GM23338 (cell line): ENCODE data around the gene C22orf15. TPM values are rescaled to one million over a fixed set of nuclear protein-coding genes. Genes with fewer than 3 reads are reported as not detected.

Source experiments
- ATAC-seq: fragments of 200-7000 bp; cut with Tn5 transposase; 3 replicates; pipeline ENCODE4 v1.9.1; 2020
- DNase-seq: peaks from one replicate; pipeline ENCODE4 v3.0.0-alpha.2; 2015; ENCODE audit warnings: low spot score
- H2AFZ ChIP-seq: fragments of 200-600 bp; sonication (generic); 2 replicates; pipeline ENCODE4 v1.8.0; 2016; ENCODE audit warnings: antibody characterized with exemption, mild to moderate bottlenecking, moderate library complexity
- H3F3A ChIP-seq: fragments of 200-600 bp; sonication (generic); replicated peaks from 2 replicates; pipeline ENCODE4 v1.8.0; 2017; ENCODE audit warnings: antibody characterized with exemption, mixed run types, low read depth
- H3K27ac ChIP-seq: fragments of 200-600 bp; sonication (generic); 2 replicates; pipeline ENCODE4 v1.6.1; 2016; ENCODE audit warnings: low read depth
- H3K27me3 ChIP-seq: fragments of 200-600 bp; sonication (generic); 2 replicates; pipeline ENCODE4 v1.8.0; 2016; ENCODE audit warnings: mild to moderate bottlenecking, mixed run types, moderate library complexity; ENCODE audit not compliant: insufficient read depth
- H3K36me3 ChIP-seq: fragments of 200-600 bp; sonication (generic); 2 replicates; pipeline ENCODE4 v1.8.0; 2016; ENCODE audit warnings: mild to moderate bottlenecking; ENCODE audit not compliant: insufficient read depth
- H3K4me1 ChIP-seq: fragments of 200-600 bp; sonication (generic); 2 replicates; pipeline ENCODE4 v1.8.0; 2016; ENCODE audit warnings: mild to moderate bottlenecking, moderate library complexity; ENCODE audit not compliant: insufficient read depth
- H3K4me2 ChIP-seq: fragments of 200-600 bp; sonication (generic); 2 replicates; pipeline ENCODE4 v1.7.1; 2017; ENCODE audit warnings: mixed run types
- H3K4me3 ChIP-seq: fragments of 200-600 bp; sonication (generic); 2 replicates; pipeline ENCODE4 v1.6.1; 2016; ENCODE audit warnings: mixed run types
- H3K79me2 ChIP-seq: fragments of 200-600 bp; sonication (generic); replicated peaks from 2 replicates; pipeline ENCODE4 v1.8.0; 2017; ENCODE audit warnings: mild to moderate bottlenecking; ENCODE audit not compliant: insufficient read depth
- H3K9me2 ChIP-seq: fragments of 200-600 bp; sonication (generic); 2 replicates; pipeline ENCODE4 v1.8.0; 2017; ENCODE audit not compliant: insufficient read depth
- H4K20me1 ChIP-seq: fragments of 200-600 bp; sonication (generic); replicated peaks from 2 replicates; pipeline ENCODE4 v1.8.0; 2017; ENCODE audit warnings: mild to moderate bottlenecking; ENCODE audit not compliant: insufficient read depth
- H3K27ac Mint-ChIP-seq: 2 replicates; pipeline ENCODE4 v1.8.0; 2020; ENCODE audit warnings: inconsistent platforms, mild to moderate bottlenecking, moderate library complexity, mixed read lengths
- H3K27me3 Mint-ChIP-seq: 3 replicates; pipeline ENCODE4 v1.8.0; 2022; ENCODE audit warnings: low read depth, mild to moderate bottlenecking, moderate library complexity, mixed read lengths, inconsistent platforms; ENCODE audit not compliant: insufficient read depth, poor library complexity
- H3K36me3 Mint-ChIP-seq: 3 replicates; pipeline ENCODE4 v1.8.0; 2021; ENCODE audit warnings: low read depth, mild to moderate bottlenecking, inconsistent platforms, moderate library complexity, mixed read lengths
- H3K4me1 Mint-ChIP-seq: 3 replicates; pipeline ENCODE4 v1.8.0; 2020; ENCODE audit warnings: mild to moderate bottlenecking, inconsistent platforms, mixed read lengths
- H3K4me3 Mint-ChIP-seq: 3 replicates; pipeline ENCODE4 v1.8.0; 2021; ENCODE audit warnings: moderate library complexity, mild to moderate bottlenecking, inconsistent platforms, mixed read lengths
- H3K9me3 Mint-ChIP-seq: 3 replicates; pipeline ENCODE4 v1.8.0; 2020; ENCODE audit warnings: moderate library complexity, mild to moderate bottlenecking, inconsistent platforms, mixed read lengths
- CREB1 ChIP-seq: fragments of 250-450 bp; sonication (Bioruptor Pico); IDR thresholded peaks from 2 replicates; pipeline ENCODE4 v1.5.0; 2020; ENCODE audit warnings: low read depth, mild to moderate bottlenecking, moderate library complexity
- CTCF ChIP-seq, 2 experiments: fragments of 200-600 bp in 1 of 2; sonication (generic) in 1 of 2; conservative IDR thresholded peaks; 2 replicates each; pipeline versions ENCODE4 v1.5.1 to v1.6.1; 2016 to 2017; ENCODE audit warnings: antibody characterized with exemption in 2 of 2, low read depth in 2 of 2, mild to moderate bottlenecking in 2 of 2, moderate library complexity in 1 of 2
- ETS1 ChIP-seq: IDR thresholded peaks from 2 replicates; pipeline ENCODE4 v1.6.1; 2016; ENCODE audit warnings: antibody characterized with exemption
- EZH2 ChIP-seq: fragments of 200-600 bp; sonication (generic); IDR thresholded peaks from one replicate; pipeline ENCODE4 v1.8.0; 2017; ENCODE audit warnings: antibody characterized with exemption, mild to moderate bottlenecking, low read depth; ENCODE audit not compliant: unreplicated experiment
- EZH2phosphoT487 ChIP-seq: fragments of 200-600 bp; sonication (generic); IDR thresholded peaks from one replicate; pipeline ENCODE4 v1.8.1; 2018; ENCODE audit warnings: antibody characterized with exemption; ENCODE audit not compliant: unreplicated experiment
- JUNB ChIP-seq: IDR thresholded peaks from one replicate; pipeline ENCODE4 v1.6.1; 2016; ENCODE audit warnings: antibody characterized with exemption; ENCODE audit not compliant: unreplicated experiment
- POLR2AphosphoS5 ChIP-seq: IDR thresholded peaks from 2 replicates; pipeline ENCODE4 v1.6.1; 2016; ENCODE audit warnings: antibody characterized with exemption, low read depth
- REST ChIP-seq: IDR thresholded peaks from one replicate; pipeline ENCODE4 v1.6.1; 2018; ENCODE audit warnings: antibody characterized with exemption; ENCODE audit not compliant: unreplicated experiment
- STAT1 ChIP-seq: IDR thresholded peaks from one replicate; pipeline ENCODE4 v1.6.1; 2016; ENCODE audit warnings: antibody characterized with exemption; ENCODE audit not compliant: unreplicated experiment
- ZNF114 ChIP-seq: fragments of 250-450 bp; sonication (Bioruptor Pico); IDR thresholded peaks from 2 replicates; pipeline ENCODE4 v1.5.0; 2020; ENCODE audit warnings: mild to moderate bottlenecking, moderate library complexity
- ZNF462 ChIP-seq: fragments of 250-450 bp; sonication (Bioruptor Pico); IDR thresholded peaks from 2 replicates; pipeline ENCODE4 v1.5.0; 2020; ENCODE audit warnings: mild to moderate bottlenecking, moderate library complexity
- polyA plus RNA-seq: library from polyadenylated mRNA; unstranded; fragments of >200 nt; fragmentation: Nextera tagmentation; extraction: Ambion mirVana; gene quantifications from 2 replicates; pipeline ENCODE4 v1.2.1, GENCODE V29; 2016
- total RNA-seq: library from RNA; depleted of rRNA; stranded (reverse); fragments of >200 nt; shearing (Covaris generic); gene quantifications from 2 replicates; pipeline ENCODE4 v1.2.3, GENCODE V29; 2014

Gene C22orf15
- total and polyA plus RNA-seq, 2 experiments from 2014 or later: 3.6 to 9.3 TPM

- Histone ChIP-seq H4K20me1 (no peaks in the 10 kb centered on the region; the same call in none of the 2 replicates), H3K4me3 (no peak overlapping the region), H3K4me2 (no peak overlapping the region), H2AFZ (no peak overlapping the region), H3K36me3 (peaks cover 34% of the 10 kb centered on the region), H3F3A (peaks cover 3% of the 10 kb centered on the region; the same call in 1 of the 2 replicates), H3K27ac (no peak overlapping the region), H3K27me3 (no peaks in the 10 kb centered on the region), H3K79me2 (no peaks in the 10 kb centered on the region), H3K9me2 (no peaks in the 10 kb centered on the region), H3K4me1 (no peaks in the 10 kb centered on the region)
- Mint-ChIP-seq H3K27ac (no peak overlapping the region), H3K9me3 (no peaks in the 10 kb centered on the region; the same call in 2 of the 3 replicates), H3K36me3 (peaks cover 90% of the 10 kb centered on the region), H3K4me1 (peaks cover 3% of the 10 kb centered on the region; the same call in 1 of the 3 replicates), H3K27me3 (no peaks in the 10 kb centered on the region), H3K4me3 (no peak overlapping the region)
- DNase-seq (no peak), ATAC-seq (no peak)
- TF ChIP-seq POLR2AphosphoS5: no peak
- TF ChIP-seq STAT1: no peak
- TF ChIP-seq CREB1 (CRISPR knock-in tag): no peak
- no peak for TF ChIP-seq ETS1
- TF ChIP-seq CTCF (conservative IDR thresholded peaks at IDR 0.05; ENCODE audit: low read depth in 2 of 2): no peak
- TF ChIP-seq JUNB: no peak
- no peak for TF ChIP-seq REST
- TF ChIP-seq EZH2: no peak
- no peak for TF ChIP-seq ZNF114 (CRISPR knock-in tag)
- TF ChIP-seq ZNF462 (CRISPR knock-in tag): no peak
- TF ChIP-seq EZH2phosphoT487: no peak
Measured at GRCh38 chr22:23801238-23801821, 38.5 kb downstream of the C22orf15 start.
